AG04450 (cell line): ENCODE measurements around the gene EIF4G3. TPM values are rescaled to one million over a fixed set of nuclear protein-coding genes. Genes with fewer than 3 reads are reported as not detected.

ENCODE experiments used
- CTCF ChIA-PET: fragments of 300-600, 350-600 bp; formaldehyde crosslinking; extraction: SDS; loops from one replicate; lab custom pipeline; 2022; ENCODE audit warnings: antibody characterized with exemption, inconsistent platforms; lab: Charles Lee
- POLR2A ChIA-PET: fragments of 350-600 bp; formaldehyde crosslinking; extraction: SDS; loops from one replicate; lab custom pipeline; 2021; ENCODE audit warnings: antibody characterized with exemption, inconsistent platforms; lab: Yijun Ruan, JAX
- DNase-seq: peaks from one replicate; pipeline ENCODE4 v3.0.0-alpha.2; 2011; ENCODE audit warnings: low read depth, low spot score
- H3K27ac ChIP-seq: one replicate; pipeline ENCODE4 v1.5.1; 2012; ENCODE audit warnings: low read depth, low read length, control low read depth
- H3K27me3 ChIP-seq: one replicate; pipeline ENCODE4 v1.6.0; 2012; ENCODE audit warnings: low read length; ENCODE audit not compliant: control insufficient read depth, insufficient read depth
- H3K4me3 ChIP-seq: 2 replicates; pipeline ENCODE4 v1.5.1; 2011; ENCODE audit warnings: mild to moderate bottlenecking, low read depth, low read length, control low read depth
- H3K9me3 ChIP-seq: 2 replicates; pipeline ENCODE4 v1.5.1; 2012; ENCODE audit warnings: low read length; ENCODE audit not compliant: control insufficient read depth, insufficient read depth
- CTCF ChIP-seq: IDR thresholded peaks from 2 replicates; pipeline ENCODE4 v1.5.1; 2011; ENCODE audit warnings: low read depth, low read length, control low read depth, inconsistent platforms
- polyA plus RNA-seq: library from polyadenylated mRNA; depleted of rRNA; stranded (reverse); fragments of >200 nt; gene quantifications from 2 replicates; pipeline ENCODE4 v1.2.3, GENCODE V29; 2011

Gene EIF4G3
- polyA plus RNA-seq, 1 experiment = 74.9 TPM

GRCh38 chr1:20981915-20982314, 194.8 kb downstream of the EIF4G3 start:
- H3K9me3 ChIP-seq = no peaks in the 10 kb centered on the region
- ChIA-PET CTCF (interaction anchor here (0.6 to 3.0 kb wide), 2 partner anchors 127 to 213 kb away, joined by 4 to 20 read pairs; no protein-coding TSS in a partner anchor), POLR2A (interaction anchor here (0.6 kb wide), 1 partner anchor 90 kb away, joined by 3 read pairs; no protein-coding TSS in a partner anchor)
- peak; percentile 28; the same call in 1 of the 2 replicates for TF ChIP-seq CTCF
- no peak for DNase-seq
- no peak overlapping the region for H3K4me3 ChIP-seq
- H3K27me3 ChIP-seq = no peaks in the 10 kb centered on the region
- H3K27ac ChIP-seq = no peak overlapping the region

GRCh38 chr1:20980051-20980450, 196.6 kb downstream of the EIF4G3 start:
- Histone ChIP-seq H3K9me3 (no peaks in the 10 kb centered on the region), H3K27ac (no peak overlapping the region), H3K27me3 (no peaks in the 10 kb centered on the region), H3K4me3 (no peak overlapping the region)
- no peak for TF ChIP-seq CTCF
- CTCF ChIA-PET = interaction anchor here (3.0 kb wide), 1 partner anchor 215 kb away, joined by 20 read pairs; no protein-coding TSS in a partner anchor
- peak; percentile 24 for DNase-seq
- POLR2A ChIA-PET = no interaction called here

GRCh38 chr1:20978413-20978812, 198.3 kb downstream of the EIF4G3 start:
- POLR2A ChIA-PET = no interaction called here
- no peak for DNase-seq
- CTCF ChIA-PET = no interaction called here
- TF ChIP-seq CTCF = no peak
- Histone ChIP-seq H3K9me3 (no peaks in the 10 kb centered on the region), H3K27me3 (no peaks in the 10 kb centered on the region), H3K4me3 (no peak overlapping the region), H3K27ac (no peak overlapping the region)

DNA sequence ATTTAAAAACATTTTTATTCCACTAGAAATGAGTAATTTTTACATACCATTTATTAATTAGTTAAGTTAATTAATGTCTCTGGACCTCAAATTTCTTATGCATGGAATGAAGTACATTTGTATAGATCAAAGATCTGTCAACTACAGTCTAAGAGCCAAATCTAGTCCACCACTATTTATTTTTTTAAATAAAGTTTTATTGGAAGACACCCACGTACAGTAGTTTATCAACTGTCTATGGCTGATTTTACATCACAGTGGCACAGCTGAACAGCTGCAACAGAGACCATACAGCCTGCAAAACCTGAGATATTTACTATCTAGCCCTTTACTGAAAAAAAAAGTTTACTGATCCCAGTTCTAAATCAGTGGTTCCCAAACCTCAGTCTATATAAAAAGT, 201.0 kb downstream of the EIF4G3 start:
- DNase-seq = no peak

More for the DNA sequence above, 201.0 kb downstream of the EIF4G3 start:
- no peaks in the 10 kb centered on the region for H3K9me3 ChIP-seq
- TF ChIP-seq CTCF = no peak
- POLR2A ChIA-PET = no interaction called here
- H3K4me3 ChIP-seq = no peak overlapping the region
- H3K27me3 ChIP-seq = no peaks in the 10 kb centered on the region
- CTCF ChIA-PET = interaction anchor here (1.0 kb wide), 1 partner anchor 219 kb away, joined by 4 read pairs; no protein-coding TSS in a partner anchor
- no peak overlapping the region for H3K27ac ChIP-seq
